ENCODE measurements around the gene KRT78.

DNA sequence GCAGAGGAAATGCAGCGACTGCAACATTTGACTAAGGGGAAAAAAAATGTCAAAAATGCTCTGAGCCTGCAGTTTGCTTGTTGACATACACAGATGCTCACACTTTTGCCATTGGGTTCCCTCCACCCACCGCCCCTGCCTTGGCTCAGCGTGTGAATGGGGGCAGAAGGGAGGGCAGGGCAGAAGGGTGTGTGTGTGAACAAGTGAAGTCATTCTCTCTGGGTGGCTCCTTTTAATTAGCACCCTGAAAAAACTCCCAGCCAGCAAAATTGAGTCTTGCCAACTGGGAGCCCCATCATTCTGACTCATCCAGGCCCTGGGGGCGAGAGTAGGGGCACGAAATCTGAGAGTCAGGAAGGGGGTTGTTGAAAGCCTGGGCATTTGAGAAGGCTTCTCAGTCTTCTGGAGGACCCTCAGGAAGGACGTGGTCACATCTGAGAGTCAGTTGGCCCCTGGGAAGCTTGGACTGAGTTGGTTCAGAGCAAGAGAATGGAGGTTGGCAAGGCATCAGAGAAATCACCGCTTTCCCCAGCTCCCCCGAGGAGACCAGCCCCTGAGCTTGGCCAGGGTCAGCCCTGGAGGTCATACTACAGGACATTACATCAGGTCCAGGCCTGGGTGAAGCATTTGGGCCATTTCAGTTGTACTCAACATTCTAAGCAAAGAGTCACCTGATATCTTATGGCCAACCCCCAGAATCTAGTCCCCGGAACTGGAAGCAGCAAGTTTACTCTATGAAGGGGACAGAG, 22.7 kb upstream of the KRT78 start:
- TF ChIP-seq EGR1 (IDR thresholded peaks at IDR 0.05) (no peak), EP300 (IDR thresholded peaks at IDR 0.05; ENCODE audit: borderline replicate concordance) (peak; percentile 78)
- TF ChIP-seq, protein P1, sequence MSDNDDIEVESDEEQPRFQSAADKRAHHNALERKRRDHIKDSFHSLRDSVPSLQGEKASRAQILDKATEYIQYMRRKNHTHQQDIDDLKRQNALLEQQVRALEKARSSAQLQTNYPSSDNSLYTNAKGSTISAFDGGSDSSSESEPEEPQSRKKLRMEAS (IDR thresholded peaks at IDR 0.05) = peak; percentile 74
